ENCODE data around the gene ODC1.
"Not testable (repeated sequence)": the region's sequence is repeated elsewhere in the genome, so short reads cannot be mapped to it uniquely, and the experiment has no call there.

Gene ODC1

DNA sequence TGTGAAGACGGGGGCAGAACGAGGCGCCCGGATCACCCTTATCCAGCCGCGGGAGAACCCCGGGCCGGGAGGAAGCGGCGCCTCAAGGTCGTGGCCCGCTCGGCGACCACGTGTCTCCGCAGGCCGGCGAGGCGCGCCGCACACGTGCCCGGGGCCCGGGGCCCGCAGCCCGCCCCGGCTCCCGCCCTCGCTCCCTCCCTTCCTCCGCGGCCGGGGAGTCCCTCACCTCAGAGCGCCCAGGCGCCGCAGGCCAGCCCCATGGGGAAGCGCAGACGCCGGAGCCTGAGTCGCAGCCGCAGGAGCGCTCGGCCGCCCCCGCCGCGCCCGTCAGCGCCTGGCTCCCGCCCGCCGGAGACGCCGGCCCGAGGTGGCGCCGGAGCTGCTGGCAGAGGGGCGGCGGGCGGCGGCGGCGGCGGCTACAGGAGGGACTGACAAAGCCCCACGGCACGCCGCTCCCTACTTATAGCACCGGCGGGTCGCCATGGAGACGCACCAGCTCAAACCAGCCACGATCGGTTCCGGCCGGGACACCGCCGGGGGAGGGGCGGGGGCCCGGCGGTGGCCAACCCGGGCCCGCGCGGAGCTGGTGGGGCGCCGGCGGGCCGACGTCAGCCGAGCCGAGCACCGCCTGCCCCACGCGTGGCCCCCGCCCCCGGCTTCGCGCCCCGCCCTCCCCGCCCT, at the start of gene ODC1:
TSS of gene ODC1 (minus strand) at position 433 of the 681 bp plus-strand sequence. CDS start 3,295 bp downstream, outside the sequence.
- peak; percentile 69 for FAIRE-seq
- DNase-seq (ENCODE audit: insufficient read length, low spot score), result peak; percentile 32

DNA sequence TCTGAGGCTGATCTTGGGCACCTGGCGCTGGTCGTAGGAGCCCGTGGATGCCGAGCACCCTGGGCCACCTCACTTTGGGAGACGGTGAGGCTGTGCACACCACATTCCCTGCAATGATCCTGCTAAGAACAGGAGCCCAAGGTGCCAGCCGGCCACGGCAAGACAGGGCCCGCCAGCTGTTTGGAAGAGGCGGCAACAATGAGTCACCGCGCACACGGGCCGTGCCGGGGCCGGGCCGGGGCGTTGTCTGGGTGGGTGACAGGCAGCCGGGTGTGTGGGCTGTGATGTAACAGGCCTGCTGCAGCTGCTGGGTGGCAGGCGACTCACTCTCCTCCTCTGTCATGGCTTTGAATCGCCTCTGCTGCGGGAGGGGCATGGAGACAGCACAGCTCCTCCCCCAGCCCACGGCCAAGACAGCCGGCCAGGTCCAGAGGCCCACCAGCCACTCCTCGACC, 49.7 kb upstream of the ODC1 start:
- peak; percentile 98 for FAIRE-seq

DNA sequence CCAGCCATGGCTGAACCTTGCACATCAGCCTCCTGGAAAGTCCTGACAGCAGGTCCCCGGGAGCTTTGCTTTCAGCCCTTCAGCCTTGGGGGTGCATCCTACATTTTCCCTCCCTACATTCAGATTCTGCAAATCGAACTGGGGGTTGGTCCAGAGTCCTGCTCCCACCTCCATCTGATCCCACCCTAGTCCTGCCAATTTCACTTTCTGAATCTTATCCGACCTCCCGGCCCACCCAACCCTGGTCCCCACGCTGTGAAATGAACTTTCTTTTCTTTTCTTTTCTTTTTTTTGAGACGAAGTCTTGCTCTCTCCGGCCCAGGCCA, 47.8 kb upstream of the ODC1 start:
- FAIRE-seq (no peak), DNase-seq (ENCODE audit: insufficient read length, low spot score) (no peak)

More for the DNA sequence above, 49.7 kb upstream of the ODC1 start:
- DNase-seq (ENCODE audit: insufficient read length, low spot score), result peak; percentile 94

DNA sequence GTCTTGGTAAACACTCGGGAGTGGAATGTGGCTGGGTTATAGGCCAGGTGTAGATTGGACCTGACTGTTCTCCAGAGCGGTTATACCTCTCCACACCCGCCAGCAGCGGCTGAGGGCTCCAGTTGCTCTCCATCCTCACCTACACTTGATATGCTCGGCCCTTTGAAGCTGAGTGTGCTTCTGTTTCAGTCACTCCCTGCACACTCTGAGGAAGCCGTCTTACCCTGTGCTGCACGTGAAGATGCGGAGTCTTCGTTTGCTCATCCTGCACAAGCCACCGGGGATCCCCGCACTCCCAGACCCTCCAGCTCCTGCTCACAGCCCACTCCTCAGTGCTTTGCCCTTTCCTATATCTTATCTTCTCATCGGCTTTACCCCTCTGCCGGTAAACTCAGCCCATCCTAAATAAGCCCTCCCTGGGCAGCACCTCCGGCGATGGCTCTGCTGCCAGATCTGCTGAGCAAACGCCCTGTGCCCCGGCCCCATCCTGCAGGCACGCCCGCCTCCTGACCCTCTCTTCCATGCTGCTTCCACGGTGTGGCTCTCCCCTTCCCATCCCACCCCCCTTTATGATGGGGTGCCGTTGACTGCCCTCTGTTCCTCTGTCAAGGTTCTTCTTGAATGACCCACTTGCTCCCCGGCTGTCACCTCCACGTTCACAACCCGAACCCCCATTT, 47.3 kb upstream of the ODC1 start:
- no peak for FAIRE-seq

DNA sequence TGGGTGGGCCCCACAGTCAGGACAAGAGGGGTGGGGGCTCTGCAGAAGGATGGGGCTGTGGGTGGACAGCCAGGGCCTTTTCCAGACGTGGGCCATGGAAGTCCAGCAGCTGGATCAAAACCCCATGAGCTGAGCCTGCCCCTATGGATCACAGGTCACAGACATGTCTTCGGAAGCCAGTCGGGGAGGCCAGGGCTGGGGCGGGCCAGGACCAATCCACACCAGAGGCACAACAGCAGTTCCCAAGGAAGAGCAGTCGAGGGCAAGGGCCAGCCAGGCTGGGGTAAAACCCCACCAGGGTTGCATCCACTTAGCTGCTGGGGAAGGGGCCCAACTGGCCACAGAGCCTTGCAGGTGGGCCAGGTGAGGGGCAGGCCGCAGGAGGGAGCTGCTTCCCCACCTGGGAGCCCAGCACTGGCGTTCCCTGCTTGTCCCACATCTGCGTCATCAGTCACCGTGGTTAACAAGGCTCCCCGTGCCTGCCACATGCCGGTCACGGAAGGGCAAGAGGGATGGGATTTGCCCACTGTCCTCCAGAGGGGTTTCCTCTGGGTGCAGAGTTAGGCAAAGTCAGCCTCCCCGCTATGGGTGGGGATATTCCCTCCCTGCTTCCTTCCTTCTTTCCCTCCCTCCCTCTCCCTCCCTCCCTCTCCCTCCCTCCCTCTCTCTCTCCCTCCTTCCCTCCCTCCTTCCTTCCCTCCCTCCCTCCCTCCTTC, 46.4 kb upstream of the ODC1 start:
- FAIRE-seq, result no peak

More for the DNA sequence above, 47.3 kb upstream of the ODC1 start:
- no peak for DNase-seq (ENCODE audit: insufficient read length, low spot score)

DNA sequence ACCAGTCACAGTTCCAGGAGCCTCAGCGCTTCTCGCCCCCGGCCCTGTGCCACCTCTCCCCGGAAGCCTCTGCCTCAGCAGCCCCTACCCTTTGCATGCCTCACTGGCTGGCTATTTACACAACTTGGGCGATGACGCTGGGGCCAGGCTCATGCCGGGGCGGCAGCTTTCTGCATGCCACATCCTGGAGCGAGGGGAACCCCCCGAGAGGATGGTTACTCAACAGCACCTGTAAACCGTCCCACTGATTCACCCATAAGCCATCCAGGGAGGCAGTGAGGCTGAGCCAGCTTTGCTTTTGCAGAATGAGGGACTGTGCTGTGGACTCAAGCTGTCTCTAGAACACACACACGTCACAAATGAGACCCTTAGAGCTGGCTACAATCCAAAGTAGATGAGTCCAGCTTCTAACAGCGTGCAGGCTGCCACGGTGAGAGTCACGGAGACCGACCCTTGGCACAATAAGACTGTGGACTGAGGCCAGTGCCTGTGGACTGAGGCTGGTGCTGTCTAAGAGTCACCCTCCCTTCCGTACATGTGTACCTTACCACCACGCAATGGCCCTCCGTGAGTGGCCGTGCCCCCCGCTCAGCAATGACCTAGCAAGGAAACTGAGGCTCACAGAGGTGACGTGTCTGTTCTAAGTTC, 45.6 kb upstream of the ODC1 start:
- DNase-seq (ENCODE audit: insufficient read length, low spot score), result peak; percentile 88
- FAIRE-seq, result peak; percentile 77

More for the DNA sequence above, 46.4 kb upstream of the ODC1 start:
- no peak for DNase-seq (ENCODE audit: insufficient read length, low spot score)

DNA sequence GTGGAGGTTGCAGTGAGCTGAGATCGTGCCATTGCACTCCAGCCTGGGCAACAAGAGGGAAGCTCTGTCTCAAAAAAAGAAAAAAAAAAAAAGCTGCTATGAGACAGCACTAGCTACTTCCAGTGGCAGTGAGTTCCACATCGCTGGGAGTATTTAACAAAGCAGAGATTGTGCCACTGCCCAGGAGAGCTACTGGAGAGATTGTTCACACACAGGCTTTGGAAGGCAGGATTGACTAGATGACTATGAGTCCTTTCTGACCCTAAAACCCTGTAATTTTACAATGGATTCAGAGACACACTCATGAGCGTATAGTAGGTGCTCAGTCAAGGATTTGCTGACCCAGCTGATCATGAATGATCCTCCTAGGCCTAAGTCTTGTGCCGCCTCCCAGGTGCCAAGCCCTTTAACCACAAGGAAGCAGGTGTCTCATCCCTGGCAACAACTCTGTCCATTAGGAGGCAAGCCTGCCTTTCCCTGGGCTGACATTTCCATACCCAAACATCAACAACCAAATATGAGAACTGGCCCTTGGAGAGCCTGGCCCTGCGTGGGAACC, 45.0 kb upstream of the ODC1 start:
- DNase-seq (ENCODE audit: insufficient read length, low spot score) (no peak), FAIRE-seq (no peak)

DNA sequence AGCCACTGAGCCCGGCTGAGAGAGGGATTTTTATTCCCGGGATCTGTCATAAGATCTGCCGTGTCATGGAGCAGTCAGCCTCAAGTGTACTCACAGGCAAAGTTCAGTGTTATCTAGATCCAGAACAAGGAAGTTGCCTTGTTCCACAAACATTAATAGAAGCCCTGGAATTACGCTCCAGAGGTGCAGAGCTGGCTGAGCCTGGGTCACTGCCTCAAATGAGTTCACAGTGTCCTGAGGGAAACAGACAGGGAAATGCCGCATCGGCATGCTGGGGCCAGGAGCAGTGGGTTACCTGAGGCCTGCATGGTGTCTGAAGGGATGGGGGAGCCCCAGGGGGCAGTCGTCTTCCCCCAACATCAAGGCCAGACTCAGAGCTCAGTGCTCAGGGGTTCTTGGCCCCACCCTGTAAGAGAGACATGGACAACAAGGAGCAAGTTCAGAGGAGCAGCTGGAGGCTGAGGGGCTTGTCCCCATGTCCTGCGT, 42.7 kb upstream of the ODC1 start:
- FAIRE-seq, result no peak

DNA sequence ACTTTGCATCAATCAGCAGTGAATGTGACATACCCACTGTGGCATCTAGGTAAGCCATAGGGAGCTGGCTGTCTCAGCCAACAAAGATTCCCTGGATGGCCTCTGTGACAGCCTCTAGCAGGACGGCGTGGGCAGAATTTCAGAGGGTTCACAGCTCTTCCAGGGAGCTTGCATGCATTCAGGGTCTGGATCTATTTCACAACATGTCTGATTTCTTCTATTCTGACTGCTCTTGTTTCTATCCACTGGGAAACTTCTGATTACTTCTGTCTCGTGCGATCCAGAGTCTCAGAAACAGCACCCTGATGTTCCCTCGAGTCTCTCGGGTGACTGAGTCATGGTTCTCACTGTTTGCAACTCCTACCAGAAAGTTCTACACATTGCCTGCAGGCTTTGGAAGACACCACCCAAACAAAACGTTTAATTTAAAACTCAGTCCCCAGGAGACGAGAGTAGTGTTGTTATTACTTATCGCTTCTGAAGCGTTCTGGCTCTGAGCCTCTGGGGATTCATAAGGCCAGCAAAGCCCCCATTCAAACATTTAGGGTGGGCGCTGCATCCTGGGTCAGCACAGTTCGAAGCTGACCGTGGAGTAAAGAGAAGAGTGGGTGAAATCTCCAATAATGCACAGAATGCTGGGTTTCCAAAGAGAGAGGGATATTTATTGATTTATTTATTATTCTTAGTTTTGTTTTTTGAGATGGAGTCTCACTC, 41.9 kb upstream of the ODC1 start:
- no peak for FAIRE-seq
- DNase-seq (ENCODE audit: insufficient read length, low spot score), result no peak

More for the DNA sequence above, 42.7 kb upstream of the ODC1 start:
- no peak for DNase-seq (ENCODE audit: insufficient read length, low spot score)

DNA sequence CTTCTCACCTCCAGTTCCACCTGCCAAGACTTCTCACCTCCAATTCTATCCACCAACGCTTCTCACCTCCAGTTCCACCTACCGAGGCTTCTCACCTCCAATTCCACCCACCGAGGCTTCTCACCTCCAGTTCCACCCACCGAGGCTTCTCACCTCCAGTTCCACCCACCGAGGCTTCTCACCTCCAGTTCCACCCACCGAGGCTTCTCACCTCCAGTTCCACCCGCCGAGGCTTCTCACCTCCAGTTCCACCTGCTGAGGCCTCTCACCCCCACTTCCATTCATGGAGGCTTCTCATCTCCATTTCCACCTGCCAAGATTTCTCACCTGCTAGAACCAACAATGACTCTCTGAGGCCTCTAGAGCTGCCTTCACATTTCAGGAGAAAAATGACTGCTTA, 40.0 kb upstream of the ODC1 start:
- not testable (repeated sequence) for FAIRE-seq; DNase-seq (ENCODE audit: insufficient read length, low spot score)

DNA sequence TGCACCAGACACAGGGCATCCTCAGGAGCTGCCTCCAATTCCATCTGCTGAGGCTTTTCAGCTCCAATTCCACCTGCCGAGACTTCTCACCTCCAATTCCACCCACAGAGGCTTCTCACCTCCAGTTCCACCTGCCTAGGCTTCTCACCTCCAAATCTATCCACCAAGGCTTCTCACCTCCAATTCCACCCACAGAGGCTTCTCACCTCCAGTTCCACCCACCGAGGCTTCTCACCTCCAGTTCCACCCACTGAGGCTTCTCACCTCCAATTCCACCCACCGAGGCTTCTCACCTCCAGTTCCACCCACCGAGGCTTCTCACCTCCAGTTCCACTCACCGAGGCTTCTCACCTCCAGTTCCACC, 39.6 kb upstream of the ODC1 start:
- not testable (repeated sequence) for FAIRE-seq; DNase-seq (ENCODE audit: insufficient read length, low spot score)

DNA sequence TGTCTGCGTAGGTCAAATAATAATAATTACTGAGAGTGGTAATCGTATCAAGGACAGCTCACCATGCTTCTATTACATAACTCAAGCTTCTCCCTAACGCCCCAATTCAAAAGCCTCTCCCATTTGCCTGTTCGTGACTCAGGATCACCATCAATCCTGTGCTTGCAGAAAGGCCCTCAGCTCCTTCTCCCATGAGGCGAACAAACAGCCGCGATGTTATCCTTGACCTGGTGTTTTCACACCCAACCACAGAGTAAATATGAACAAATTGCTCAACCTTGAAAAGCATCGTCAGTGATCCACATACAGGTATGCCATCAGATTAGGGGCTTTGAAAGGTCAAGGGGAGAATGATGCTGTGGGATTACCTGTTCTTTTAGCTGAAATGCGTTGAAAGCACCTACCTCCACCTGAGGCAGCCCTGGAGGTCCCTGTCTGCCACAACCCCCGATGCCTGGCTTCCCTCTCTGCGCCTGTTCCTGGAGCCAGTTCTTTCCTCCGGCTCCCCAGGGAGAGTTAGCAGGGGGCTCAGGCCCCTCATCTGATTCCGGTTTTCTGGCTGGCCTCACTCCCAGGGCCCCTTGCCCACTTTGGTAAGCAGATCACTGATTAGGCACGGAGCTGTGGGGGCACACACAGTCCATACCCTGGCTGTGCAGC, 39.1 kb upstream of the ODC1 start:
- no peak for DNase-seq (ENCODE audit: insufficient read length, low spot score)
- no peak for FAIRE-seq

DNA sequence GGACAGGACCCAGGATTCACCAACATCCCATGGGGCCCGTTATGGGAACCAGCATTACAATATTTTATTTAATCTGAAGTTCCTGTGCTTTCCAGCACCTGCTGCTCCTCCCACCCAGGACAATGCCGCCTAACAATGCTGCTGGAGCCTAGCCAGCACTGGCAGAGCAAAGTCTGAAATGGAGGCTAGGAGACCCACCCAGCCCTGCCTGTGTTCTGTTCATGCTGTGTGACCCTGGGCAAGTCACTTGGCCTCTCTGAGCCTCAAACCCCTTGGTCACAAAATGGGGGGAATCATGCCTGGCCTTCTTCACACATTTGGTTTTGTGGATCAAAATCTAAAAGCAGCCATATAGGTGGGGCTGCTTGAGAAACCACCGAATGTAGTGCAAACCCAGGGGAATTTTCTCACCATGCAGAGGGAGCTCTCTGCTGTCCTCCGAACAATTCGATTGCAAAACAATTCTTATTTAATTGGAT, 38.5 kb upstream of the ODC1 start:
- FAIRE-seq (no peak), DNase-seq (ENCODE audit: insufficient read length, low spot score) (no peak)

DNA sequence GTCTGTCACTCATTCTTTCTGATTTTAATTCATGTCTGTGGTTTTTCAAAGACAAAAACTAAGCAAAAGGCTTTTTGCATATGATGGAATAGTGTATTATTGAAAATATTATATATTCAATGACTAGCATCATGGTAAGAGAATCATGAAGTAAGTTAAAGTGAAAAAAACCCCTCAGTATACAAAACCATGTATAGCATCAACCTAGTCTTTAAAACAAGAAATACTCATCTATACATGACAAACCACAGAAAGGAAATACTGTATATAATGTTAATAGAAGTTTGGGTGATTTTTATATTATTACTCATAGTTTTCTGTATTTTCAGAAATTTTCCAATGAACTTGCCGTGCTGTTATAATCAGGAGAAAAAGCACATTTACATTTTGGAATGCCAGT, 38.0 kb upstream of the ODC1 start:
- DNase-seq (ENCODE audit: insufficient read length, low spot score), result no peak
- no peak for FAIRE-seq

DNA sequence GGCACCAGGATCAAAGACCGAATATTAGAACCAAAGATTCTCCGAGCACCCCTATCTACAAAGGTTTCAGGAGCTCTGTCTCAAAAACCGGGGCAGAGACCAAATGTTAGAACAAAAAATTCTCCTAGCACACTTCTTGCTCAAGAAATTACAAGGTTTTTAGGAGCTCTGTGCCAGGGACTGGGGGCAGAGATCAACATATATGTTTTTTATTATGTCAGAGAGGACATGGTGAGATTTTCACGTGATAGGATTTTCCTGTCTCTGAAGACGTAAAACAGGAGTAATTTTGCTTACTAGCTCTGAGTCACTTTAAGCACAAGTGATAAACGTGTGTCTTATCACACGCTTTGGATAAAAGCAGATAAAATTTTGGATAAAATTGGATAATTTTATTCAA, 34.8 kb upstream of the ODC1 start:
- DNase-seq (ENCODE audit: insufficient read length, low spot score), result no peak
- no peak for FAIRE-seq

DNA sequence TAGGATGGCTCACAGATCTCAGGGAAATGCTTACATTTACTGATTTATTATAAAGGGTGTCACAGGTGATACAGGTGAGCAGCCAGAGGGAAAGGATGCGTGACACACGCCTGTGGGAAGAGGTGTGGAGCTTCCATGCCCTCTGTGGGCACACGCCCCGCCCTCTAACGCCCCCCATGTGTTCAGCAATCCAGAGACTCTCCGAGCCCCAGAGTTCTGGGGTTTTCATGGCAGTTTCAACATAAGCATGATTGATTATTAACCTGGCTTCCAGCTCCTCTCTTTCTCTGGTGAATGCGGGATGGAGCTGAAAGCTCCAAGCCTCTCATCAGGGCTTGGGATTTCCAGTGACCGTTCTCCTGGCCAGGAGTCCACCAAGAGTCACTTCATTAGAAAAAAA, 34.3 kb upstream of the ODC1 start:
- FAIRE-seq, result no peak

DNA sequence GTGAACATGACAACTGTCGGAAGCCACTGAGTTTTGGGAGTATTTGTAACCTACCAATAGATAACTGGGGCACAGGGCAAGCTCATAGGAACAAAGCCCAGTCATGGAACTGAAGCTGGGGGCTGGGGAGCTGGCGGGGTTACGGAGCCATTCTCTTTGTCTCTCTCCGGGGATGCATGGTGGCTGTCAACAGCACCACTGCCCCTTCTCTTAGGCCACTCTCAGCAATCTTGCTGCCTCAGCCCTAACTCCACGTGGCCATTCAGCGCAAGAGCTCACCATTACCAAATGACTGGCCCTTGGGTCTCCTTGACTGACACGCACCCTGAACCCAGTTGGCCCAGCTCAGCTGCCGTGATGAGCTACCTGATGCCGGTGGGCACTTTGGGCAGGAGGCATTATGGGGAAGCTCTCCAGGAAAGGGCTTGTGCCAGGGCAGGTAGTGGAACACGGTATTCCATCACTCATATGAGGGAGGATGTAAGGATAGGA, 33.6 kb upstream of the ODC1 start:
- FAIRE-seq, result no peak
- no peak for DNase-seq (ENCODE audit: insufficient read length, low spot score)

More for the DNA sequence above, 34.3 kb upstream of the ODC1 start:
- no peak for DNase-seq (ENCODE audit: insufficient read length, low spot score)

DNA sequence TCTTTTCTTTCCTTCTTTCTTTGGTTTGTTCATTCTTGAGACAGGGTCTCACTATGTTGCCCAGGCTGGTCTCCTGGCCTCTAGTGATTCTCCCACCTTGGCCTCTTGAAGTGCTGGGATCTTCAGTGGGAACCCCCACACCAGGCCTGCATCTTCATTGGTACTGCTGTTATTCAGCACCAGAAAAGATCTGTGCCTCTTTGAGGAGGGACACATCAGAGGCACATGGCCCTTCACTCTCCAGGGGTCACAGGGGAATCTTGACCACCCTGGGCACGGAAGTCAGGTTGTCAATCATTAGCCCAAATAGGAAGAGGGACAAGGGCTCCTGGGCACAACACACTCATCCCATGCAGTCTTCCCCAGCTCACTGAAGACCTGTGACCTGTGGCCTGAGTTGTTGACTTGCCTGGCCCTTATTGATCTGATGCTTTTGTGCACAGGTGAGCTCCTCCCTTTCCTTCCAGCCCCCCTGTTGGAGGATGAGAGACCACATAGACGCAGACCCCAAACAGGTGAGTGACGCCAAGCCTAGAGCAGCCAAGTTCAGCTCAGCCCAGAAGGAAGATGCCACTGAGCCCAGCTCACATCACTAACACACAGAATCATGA, 33.0 kb upstream of the ODC1 start:
- no peak for DNase-seq (ENCODE audit: insufficient read length, low spot score)
- FAIRE-seq, result no peak

All from HTR-8/SVneo (cell line).